Cortex of kidney (tissue), 1 donor: Measurements from ENCODE around the gene TRAPPC10.
"Not testable (repeated sequence)": the region's sequence is repeated elsewhere in the genome, so short reads cannot be mapped to it uniquely, and the experiment has no call there.

Experiments used
- DNase-seq: peaks from one replicate; lab custom pipeline; 2025; lab: John Stamatoyannopoulos, UW

TRAPPC10 gene

GRCh38 chr21:44145616-44146015 lies 133.5 kb downstream of the TRAPPC10 start:
- not testable (repeated sequence) for DNase-seq

GRCh38 chr21:44147108-44147507 lies 135.0 kb downstream of the TRAPPC10 start:
- DNase-seq, result not testable (repeated sequence)

- DNase-seq, result not testable (repeated sequence)
Observed at GRCh38 chr21:44150255-44150654, 138.1 kb downstream of the TRAPPC10 start.

GRCh38 chr21:44153214-44153888 lies 141.2 kb downstream of the TRAPPC10 start:
- not testable (repeated sequence) for DNase-seq

- not testable (repeated sequence) for DNase-seq
Observed at GRCh38 chr21:44153889-44154228, 141.8 kb downstream of the TRAPPC10 start.

- DNase-seq, result not testable (repeated sequence)
Observed at GRCh38 chr21:44154816-44155230, 142.7 kb downstream of the TRAPPC10 start.

- DNase-seq, result not testable (repeated sequence)
Observed at GRCh38 chr21:44155231-44155993, 143.3 kb downstream of the TRAPPC10 start.

GRCh38 chr21:44155994-44156380 lies 143.9 kb downstream of the TRAPPC10 start:
- not testable (repeated sequence) for DNase-seq
